Measurements from ENCODE around the gene TRERF1.

Gene TRERF1

GRCh38 chr6:42268016-42268834 is 183.5 kb downstream of the TRERF1 start:
- FAIRE-seq: no peak

DNA sequence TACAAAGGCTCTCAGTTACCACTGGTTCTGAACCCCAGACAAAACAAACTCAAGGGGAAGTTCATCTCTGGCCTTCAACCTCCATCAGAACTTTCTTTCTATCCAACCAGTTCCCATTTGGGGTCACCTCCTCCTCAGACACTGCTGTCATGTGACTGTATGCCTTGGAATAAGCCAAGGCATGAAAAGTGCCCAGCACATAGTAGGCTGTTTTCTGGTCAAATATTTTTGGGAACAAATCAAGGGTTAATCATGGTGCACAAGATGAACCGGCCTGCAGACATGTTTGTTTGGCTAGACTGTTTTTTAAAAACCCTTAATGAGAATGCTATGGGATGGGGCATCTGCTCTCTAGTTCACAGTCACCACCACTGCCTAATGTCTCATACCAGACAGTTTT is 185.2 kb downstream of the TRERF1 start:
- FAIRE-seq: no peak

DNA sequence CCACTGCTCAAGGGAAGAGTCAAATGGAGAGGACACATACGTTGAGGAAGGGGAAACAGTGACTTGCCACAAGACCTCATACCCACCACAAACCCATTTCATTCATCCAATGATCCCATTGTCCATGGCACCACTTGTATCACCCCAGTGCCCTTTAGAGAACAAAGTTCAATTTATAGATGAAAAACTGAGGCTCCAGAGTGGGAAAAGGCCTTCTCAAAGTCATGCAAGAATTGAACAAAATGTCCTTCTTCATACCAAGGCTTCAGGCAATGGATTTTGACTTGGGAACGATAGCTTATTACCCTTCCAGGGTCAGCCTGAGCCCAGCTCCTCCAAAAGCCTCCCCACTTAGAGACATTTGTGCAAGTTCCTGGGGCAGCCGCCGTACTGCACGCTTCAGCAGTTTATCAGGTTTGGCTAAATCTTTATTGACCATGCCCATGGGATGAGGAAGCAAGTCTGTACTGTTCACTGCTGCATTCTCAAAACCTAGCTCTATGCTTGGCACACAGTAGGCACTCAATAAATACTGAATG is 186.8 kb downstream of the TRERF1 start:
- FAIRE-seq: no peak

GRCh38 chr6:42264162-42264851 is 187.4 kb downstream of the TRERF1 start:
- FAIRE-seq: no peak

- no peak for FAIRE-seq
Observed at GRCh38 chr6:42263165-42263728, 188.5 kb downstream of the TRERF1 start.

DNA sequence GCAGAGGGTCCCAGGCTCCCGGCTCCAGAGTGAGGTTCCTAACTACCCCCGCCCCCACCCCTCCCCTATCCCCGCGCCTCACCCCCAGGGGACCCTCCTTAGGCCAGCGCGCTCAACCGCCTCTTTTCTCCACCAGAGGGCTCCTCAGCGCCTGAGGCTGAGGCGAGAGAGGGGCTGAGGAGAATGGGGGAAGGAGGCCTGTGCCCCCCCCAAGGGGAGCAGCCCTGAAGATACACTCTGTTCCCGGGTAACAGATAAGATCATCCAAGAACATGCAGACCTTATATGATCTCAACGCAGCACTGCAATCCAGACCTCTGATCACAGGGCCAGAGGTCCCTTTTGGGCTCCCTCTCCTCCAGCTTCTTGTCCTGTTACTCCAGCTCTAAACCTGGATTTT is 190.8 kb downstream of the TRERF1 start:
- FAIRE-seq: no peak

- FAIRE-seq: no peak
Observed at GRCh38 chr6:42260396-42260888, 191.3 kb downstream of the TRERF1 start.

- no peak for FAIRE-seq
Observed at GRCh38 chr6:42259841-42260395, 191.8 kb downstream of the TRERF1 start.

GRCh38 chr6:42259286-42259685 is 192.4 kb downstream of the TRERF1 start:
- no peak for FAIRE-seq

DNA sequence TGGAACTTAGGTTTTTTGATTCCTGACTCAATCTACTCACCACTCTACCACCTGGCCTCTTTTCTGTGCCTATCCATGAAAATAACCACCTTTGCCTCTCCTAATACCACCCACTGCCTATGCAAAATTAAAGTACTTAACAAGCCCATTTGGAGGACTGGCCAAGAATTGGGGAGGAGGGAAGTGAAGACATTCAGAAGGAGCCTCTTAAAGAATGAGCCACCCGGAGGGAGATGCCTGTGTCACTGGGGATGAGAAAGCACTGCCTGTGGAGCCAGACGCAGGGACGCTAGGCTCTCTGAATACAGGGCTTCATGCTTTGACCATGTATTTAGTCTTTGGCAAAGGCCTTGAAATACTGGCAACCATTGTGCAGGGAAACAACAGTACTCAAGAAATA is 194.1 kb downstream of the TRERF1 start:
- no peak for FAIRE-seq

DNA sequence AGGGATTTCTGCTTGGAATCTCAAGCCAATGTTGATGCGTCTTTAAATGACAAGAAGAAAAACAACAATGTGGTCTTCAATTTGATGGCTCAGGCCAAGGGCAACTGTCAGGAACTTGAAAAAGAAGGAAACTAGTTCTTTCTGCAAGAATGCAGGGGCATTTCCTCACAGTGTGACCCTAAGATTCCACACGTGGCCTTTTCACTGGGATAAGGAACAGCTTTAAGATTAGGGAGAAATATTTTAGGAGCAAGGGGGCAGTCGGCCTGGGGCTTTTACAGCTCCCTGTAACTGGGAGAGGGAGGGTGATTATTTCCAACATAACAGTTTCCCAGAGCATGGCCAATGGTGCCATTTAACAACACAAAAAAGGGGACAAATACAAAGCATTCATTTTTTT is 194.7 kb downstream of the TRERF1 start:
- no peak for FAIRE-seq

- no peak for FAIRE-seq
Observed at GRCh38 chr6:42255050-42255449, 196.7 kb downstream of the TRERF1 start.

- no peak for FAIRE-seq
Observed at GRCh38 chr6:42254505-42254904, 197.2 kb downstream of the TRERF1 start.

DNA sequence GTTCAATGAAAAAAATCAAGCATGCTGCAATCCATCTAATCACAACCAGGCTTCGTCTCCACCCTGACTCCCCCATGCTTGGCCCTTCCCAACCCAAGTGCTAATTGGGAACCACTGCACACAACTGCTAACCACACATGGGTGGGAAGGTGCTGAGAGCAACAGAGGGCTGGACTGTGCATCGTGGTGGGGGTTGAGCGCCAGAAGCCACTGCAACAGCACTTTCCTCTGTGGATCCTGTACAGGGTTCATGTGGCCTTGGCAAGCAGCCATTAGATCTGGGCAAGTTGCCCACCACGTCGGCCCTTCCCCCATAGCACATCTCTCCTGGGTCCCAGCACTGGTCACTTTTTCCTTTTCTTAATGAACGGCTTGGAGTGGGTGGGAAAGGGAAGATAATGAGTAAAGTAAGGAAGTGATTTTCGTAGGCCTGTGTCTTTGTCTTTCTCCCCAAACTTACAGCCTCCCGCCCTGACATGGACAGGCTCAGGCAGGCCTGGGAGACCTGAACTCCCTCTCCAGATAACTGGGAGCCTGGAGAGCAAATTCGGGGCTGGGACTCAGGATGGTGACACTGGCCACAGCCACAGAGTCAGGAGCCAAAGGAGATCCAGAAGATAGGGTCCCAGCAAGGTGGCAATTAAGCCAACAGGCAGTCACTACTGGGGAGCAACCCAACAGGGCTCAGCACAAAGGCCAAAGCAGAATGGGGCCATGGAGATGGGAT is 199.7 kb downstream of the TRERF1 start:
- no peak for FAIRE-seq

DNA sequence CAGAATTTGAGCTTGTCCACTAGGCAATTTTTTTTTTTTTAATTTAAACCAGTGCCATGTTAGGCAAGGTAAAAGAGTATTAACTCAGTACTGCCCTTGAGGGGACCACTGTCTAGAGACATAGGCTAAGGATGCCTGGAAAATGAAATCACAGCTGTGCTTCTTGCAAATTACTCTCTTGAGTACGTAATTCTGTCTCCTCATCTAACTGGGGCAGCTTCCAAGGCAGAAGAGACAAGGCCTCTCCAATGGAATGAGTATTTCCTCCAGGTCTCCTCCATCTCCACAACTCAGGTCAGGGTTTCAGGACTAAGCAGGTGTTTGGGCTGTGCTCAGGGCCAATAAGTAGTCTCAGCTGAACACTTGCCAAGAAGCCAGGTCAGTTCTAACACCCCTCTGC is 200.2 kb downstream of the TRERF1 start:
- no peak for FAIRE-seq

GRCh38 chr6:42250274-42250931 is 201.3 kb downstream of the TRERF1 start:
- FAIRE-seq: no peak

- no peak for FAIRE-seq
Observed at GRCh38 chr6:42249279-42249678, 202.4 kb downstream of the TRERF1 start.

- no peak for FAIRE-seq
Observed at GRCh38 chr6:42243046-42243445, 208.7 kb downstream of the TRERF1 start.

- no peak for FAIRE-seq
Observed at GRCh38 chr6:42241915-42242314, 209.8 kb downstream of the TRERF1 start.

- no peak for FAIRE-seq
Observed at GRCh38 chr6:42239736-42240375, 211.9 kb downstream of the TRERF1 start.

GRCh38 chr6:42239333-42239732 is 212.4 kb downstream of the TRERF1 start:
- no peak for FAIRE-seq
